Heart right ventricle (tissue), 16 donors: ENCODE data around the gene EHMT1. TPM values are rescaled to one million over a fixed set of nuclear protein-coding genes. Genes with fewer than 3 reads are reported as not detected.

Experiments used
- ATAC-seq, 8 donors: fragments of 200-7000 bp; cut with Tn5 transposase; one replicate each; pipeline ENCODE4 v1.9.1; 2020; ENCODE audit warnings: mild to moderate bottlenecking in 8 of 8, moderate library complexity in 8 of 8, moderate number of reproducible peaks in 1 of 8
- DNase-seq, 2 donors: peaks; one replicate each; pipeline ENCODE4 v3.0.0-alpha.2; 2020
- H3K27ac ChIP-seq, 10 donors: fragments of 200-600 bp; sonication (generic) in 2 of 10; one replicate each; pipeline versions ENCODE4 v1.5.0 to v1.8.0; 2020 to 2022; ENCODE audit warnings: mild to moderate bottlenecking in 3 of 10
- H3K27me3 ChIP-seq, 7 donors: fragments of 200-600 bp; one replicate each; pipeline ENCODE4 v1.8.0; 2021 to 2022; ENCODE audit warnings: mild to moderate bottlenecking in 2 of 7
- H3K36me3 ChIP-seq, 9 donors: fragments of 200-600 bp; sonication (generic) in 1 of 9; one replicate each; pipeline versions ENCODE4 v1.5.0 to v1.8.0; 2020 to 2022; ENCODE audit warnings: mild to moderate bottlenecking in 2 of 9
- H3K4me1 ChIP-seq, 9 donors: fragments of 200-600 bp; sonication (generic) in 1 of 9; one replicate each; pipeline versions ENCODE4 v1.5.0 to v1.8.0; 2020 to 2022; ENCODE audit warnings: mild to moderate bottlenecking in 4 of 9
- H3K4me3 ChIP-seq, 10 donors: fragments of 200-600 bp; sonication (generic) in 2 of 10; one replicate each; pipeline versions ENCODE4 v1.5.0 to v1.8.0; 2020 to 2022; ENCODE audit warnings: mild to moderate bottlenecking in 7 of 10, moderate library complexity in 2 of 10
- H3K9me3 ChIP-seq, 11 donors: fragments of 200-600 bp in 10 of 11; sonication (generic) in 2 of 11; one replicate each; pipeline versions ENCODE4 v1.5.0 to v1.8.0; 2013 to 2022; ENCODE audit warnings: mild to moderate bottlenecking in 2 of 11, control low read depth in 1 of 11, moderate library complexity in 1 of 11
- WGBS, 2 donors: extraction: QIAGEN DNeasy Blood & Tissue Kit; methylation state at CpG; one replicate each; pipeline ENCODE4 v1.1.7; 2013; ENCODE audit warnings: inconsistent platforms in 1 of 2; 5-methylcytosine and 5-hydroxymethylcytosine counted together
- intact Hi-C, 10 donors: fragments of 100-400 bp; cut with DNase I; formaldehyde crosslinking; loops; one replicate each; pipeline versions ENCODE4 v1.11.1 to v1.14.2; 2022
- polyA plus RNA-seq, 2 donors: library from polyadenylated mRNA; stranded (reverse); fragments of 200-250 nt; gene quantifications; one replicate each; pipeline ENCODE4 v1.2.3, GENCODE V29; 2013
- total RNA-seq, 10 donors: library from RNA; stranded (reverse); fragmentation: NEBNext Ultra II Directional in 3 of 10; extraction: Animal tissue kit (Norgen Biotek cat#: 25700) in 3 of 10; gene quantifications; one replicate each; pipeline versions ENCODE4 v1.2.1 to v1.2.4, GENCODE V29; 2021 to 2023
- TF ChIP-seq, protein P1 (sequence below), 9 donors: fragments of 200-600 bp; sonication (generic) in 2 of 9; IDR thresholded peaks; one replicate each; pipeline versions ENCODE4 v1.5.0 to v1.8.0; 2021 to 2022; ENCODE audit warnings: antibody characterized with exemption in 9 of 9, mild to moderate bottlenecking in 5 of 9, moderate library complexity in 1 of 9
- donor health status: Arrhythmogenic right ventricular cardiomyopathy.
- donor health status: ischemic (EF 13 %, LVEDD 7.1; RV severe dilation, severe dysfunction).
- donor health status: healthy with polysubstance abuse.
- donor health status: DM: no; HTN: yes; CAD: no.
- donor health status: DM: no; HTN: no; CAD: no.
- donor health status: ischemic (EF 25% LVEDD 6.9; RV normal size, moderate dysfunction).
- donor health status: ischemic (EF 25% LVEDD 5.7; RV mildly dilated, moderate dysfunction).
- donor health status: healthy.
- donor health status: DM: yes; HTN: yes; CAD: no.
- donor health status: Ischemic cardiomyopathy.
- donor health status: ischemic (EF 35%, LVEDD 5.7; RV mildly dilated, moderate dysfunction).
- donor health status: nonischemic (EF 11% LVEDD 7.7; RV severe dilation, severe dysfunction).
- donor health status: DM: yes; HTN: yes; CAD: no.
- donor health status: PGD.
- donor health status: ischemic (EF 29% LVEDD 5.4; RV normal size, mild dysfunction).
- donor health status: nonischemic (EF 23%, LVEDD 6.1; RV moderate dilation, normal function).

The EHMT1 gene
- total and polyA plus RNA-seq, 12 donors = 19.6 to 45.1 (median 31.1) TPM

DNA sequence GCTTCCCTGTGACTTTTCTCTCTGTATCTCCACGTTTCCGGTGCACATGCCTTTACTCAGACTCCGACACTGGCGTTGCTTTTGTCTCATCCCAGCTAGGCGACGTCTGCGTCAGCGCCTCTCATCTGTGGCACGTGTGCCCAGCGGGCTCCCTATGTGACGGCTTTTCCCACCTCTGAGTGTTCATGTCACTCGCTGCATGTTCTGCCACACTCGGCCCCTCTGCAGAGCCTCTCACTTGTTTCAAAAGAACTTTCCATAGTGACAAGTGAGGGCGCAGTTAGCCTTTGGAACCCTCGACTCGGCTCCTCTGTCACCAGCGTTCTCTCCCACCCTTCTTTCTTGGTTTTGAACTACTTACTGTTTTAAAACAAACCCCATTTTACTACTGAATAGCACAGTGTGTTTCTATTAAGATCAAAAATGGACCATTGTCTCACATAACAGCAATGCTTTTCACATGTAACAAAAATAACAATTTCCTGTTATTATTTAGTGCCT lies 145.4 kb downstream of the EHMT1 start:
- ATAC-seq = no peak
- Histone ChIP-seq H3K36me3 (peaks cover 0 to 88% (median 24%) of the 10 kb centered on the region in 9 donors), H3K9me3 (no peaks in the 10 kb centered on the region), H3K27me3 (no peaks in the 10 kb centered on the region), H3K4me3 (no peak overlapping the region), H3K4me1 (peaks cover 0 to 8% (median 0%) of the 10 kb centered on the region in 9 donors), H3K27ac (no peak overlapping the region)
- WGBS, 2 donors = 88 to 91% methylated on average over 17 of the region's 17 CpGs
- intact Hi-C loops = no loop called here
- no peak for DNase-seq
- TF ChIP-seq, protein P1, sequence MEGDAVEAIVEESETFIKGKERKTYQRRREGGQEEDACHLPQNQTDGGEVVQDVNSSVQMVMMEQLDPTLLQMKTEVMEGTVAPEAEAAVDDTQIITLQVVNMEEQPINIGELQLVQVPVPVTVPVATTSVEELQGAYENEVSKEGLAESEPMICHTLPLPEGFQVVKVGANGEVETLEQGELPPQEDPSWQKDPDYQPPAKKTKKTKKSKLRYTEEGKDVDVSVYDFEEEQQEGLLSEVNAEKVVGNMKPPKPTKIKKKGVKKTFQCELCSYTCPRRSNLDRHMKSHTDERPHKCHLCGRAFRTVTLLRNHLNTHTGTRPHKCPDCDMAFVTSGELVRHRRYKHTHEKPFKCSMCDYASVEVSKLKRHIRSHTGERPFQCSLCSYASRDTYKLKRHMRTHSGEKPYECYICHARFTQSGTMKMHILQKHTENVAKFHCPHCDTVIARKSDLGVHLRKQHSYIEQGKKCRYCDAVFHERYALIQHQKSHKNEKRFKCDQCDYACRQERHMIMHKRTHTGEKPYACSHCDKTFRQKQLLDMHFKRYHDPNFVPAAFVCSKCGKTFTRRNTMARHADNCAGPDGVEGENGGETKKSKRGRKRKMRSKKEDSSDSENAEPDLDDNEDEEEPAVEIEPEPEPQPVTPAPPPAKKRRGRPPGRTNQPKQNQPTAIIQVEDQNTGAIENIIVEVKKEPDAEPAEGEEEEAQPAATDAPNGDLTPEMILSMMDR (IDR thresholded peaks at IDR 0.05) = no peak

DNA sequence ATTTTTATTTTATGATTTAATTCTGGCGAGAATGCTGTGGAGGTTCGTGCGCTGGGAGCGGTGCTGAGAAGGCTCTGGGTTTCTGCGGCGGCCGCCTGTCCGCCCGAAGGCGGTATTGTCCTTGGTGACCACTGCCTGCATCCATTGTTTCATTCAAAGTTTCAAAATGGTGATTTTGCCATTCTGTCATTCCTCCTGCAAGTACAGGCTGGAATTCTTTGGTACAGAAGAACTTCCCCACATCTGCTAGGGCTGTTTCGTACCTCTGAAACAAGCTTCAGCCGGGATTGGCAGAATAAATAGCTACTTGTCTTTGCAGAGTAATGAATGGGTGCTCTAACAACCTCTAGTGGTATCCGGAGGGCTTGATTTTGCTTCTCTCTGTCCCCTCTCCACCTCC lies 146.2 kb downstream of the EHMT1 start:
- Histone ChIP-seq H3K36me3 (peaks cover 0 to 89% (median 22%) of the 10 kb centered on the region in 9 donors), H3K9me3 (peaks cover 0 to 3% (median 0%) of the 10 kb centered on the region in 11 donors), H3K27me3 (no peaks in the 10 kb centered on the region), H3K27ac (no peak overlapping the region), H3K4me3 (no peak overlapping the region), H3K4me1 (peaks cover 0 to 8% (median 0%) of the 10 kb centered on the region in 9 donors)
- WGBS, 2 donors = 90 to 95% methylated on average over 13 of the region's 13 CpGs
- DNase-seq (no peak), ATAC-seq (no peak)
- intact Hi-C loops = no loop called here
- TF ChIP-seq, protein P1 (IDR thresholded peaks at IDR 0.05) = no peak

DNA sequence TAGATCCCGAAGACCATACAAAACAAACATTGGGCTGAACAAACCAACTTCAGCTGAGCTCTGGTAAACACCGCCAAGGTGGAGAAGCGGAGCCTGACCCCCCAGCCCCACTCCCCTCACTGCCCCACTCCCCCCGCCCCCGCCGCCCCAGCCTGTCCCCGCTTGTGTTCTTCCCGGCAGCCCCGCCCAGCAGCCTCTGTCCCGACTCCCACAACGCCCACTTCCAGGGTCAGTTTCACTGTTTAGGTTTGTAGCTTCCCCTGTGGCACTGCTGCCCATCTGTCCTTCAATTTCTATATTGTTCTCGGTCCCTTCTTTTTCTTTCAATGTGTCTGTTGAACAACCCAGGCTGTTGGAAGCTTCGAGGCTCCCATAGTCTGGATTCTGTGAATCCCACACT lies 146.7 kb downstream of the EHMT1 start:
- Histone ChIP-seq H3K36me3 (peaks cover 0 to 89% (median 27%) of the 10 kb centered on the region in 9 donors), H3K4me3 (no peak overlapping the region), H3K9me3 (peaks cover 0 to 8% (median 0%) of the 10 kb centered on the region in 11 donors), H3K27me3 (no peaks in the 10 kb centered on the region), H3K27ac (no peak overlapping the region), H3K4me1 (peaks cover 0 to 8% (median 0%) of the 10 kb centered on the region in 9 donors)
- TF ChIP-seq, protein P1 (IDR thresholded peaks at IDR 0.05) = no peak
- intact Hi-C loops = no loop called here
- whole genome bisulfite sequencing, 2 donors = 87 to 92% methylated on average over 13 of the region's 13 CpGs
- DNase-seq = no peak
- ATAC-seq = no peak

DNA sequence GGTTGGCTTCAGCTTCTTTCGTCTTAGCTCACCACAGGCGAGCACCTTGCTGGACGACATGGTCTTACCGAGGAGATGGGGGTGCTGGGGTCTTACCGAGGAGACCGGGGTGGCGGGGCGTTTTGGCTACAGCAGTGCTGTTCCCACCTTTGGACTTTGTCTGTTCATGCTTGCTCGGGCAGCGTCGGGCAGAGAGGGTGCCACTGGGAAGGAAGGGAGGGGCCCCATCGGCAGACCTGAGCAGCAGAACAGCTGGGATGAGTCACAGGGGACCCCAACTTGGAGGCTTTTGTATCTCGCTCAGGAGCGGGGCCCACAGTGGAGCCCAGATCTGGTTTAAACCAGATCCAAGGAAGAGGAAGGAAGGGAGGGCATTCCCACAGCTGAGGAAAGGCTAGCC lies 152.8 kb downstream of the EHMT1 start:
- Histone ChIP-seq H3K9me3 (peaks cover 0 to 8% (median 0%) of the 10 kb centered on the region in 11 donors), H3K27ac (no peak overlapping the region), H3K4me1 (no peaks in the 10 kb centered on the region), H3K36me3 (peaks cover 0 to 92% (median 21%) of the 10 kb centered on the region in 9 donors), H3K4me3 (no peak overlapping the region), H3K27me3 (no peaks in the 10 kb centered on the region)
- TF ChIP-seq, protein P1 (IDR thresholded peaks at IDR 0.05) = no peak
- intact Hi-C loops = no loop called here
- WGBS, 2 donors = 89 to 92% methylated on average over 14 of the region's 14 CpGs
- no peak for ATAC-seq
- DNase-seq = no peak
